CD14-positive monocyte (primary cell): Measurements from ENCODE around the gene LSG1. TPM values are rescaled to one million over a fixed set of nuclear protein-coding genes. Genes with fewer than 3 reads are reported as not detected.

ENCODE experiments used
- DNase-seq, 3 donors: peaks; one replicate each; pipeline ENCODE4 v3.0.0-alpha.2; 2011 to 2022
- H2AFZ ChIP-seq: 2 replicates; pipeline ENCODE4 v1.6.0; 2012; ENCODE audit warnings: mild to moderate bottlenecking, low read depth, low read length, inconsistent platforms; ENCODE audit not compliant: insufficient read depth, poor library complexity, severe bottlenecking
- H3K27ac ChIP-seq, 2 donors: 1 replicate in 1 of 2; 2 replicates in 1 of 2; pipeline ENCODE4 v1.5.1; 2012 to 2013; ENCODE audit warnings: low read length in 2 of 2, control low read depth in 1 of 2, inconsistent platforms in 1 of 2, low read depth in 1 of 2, mild to moderate bottlenecking in 1 of 2
- H3K27me3 ChIP-seq, 2 donors: one replicate each; pipeline versions ENCODE4 v1.6.0 to v1.6.1; 2011 to 2013; ENCODE audit warnings: low read length in 2 of 2; ENCODE audit not compliant: control insufficient read depth in 2 of 2, insufficient read depth in 2 of 2
- H3K36me3 ChIP-seq, 2 donors: replicated peaks in 1 of 2; 1 replicate in 1 of 2; 2 replicates in 1 of 2; pipeline versions ENCODE4 v1.5.1 to v1.6.1; 2012 to 2013; ENCODE audit warnings: low read length in 2 of 2, control low read depth in 1 of 2, inconsistent platforms in 1 of 2, mild to moderate bottlenecking in 1 of 2; ENCODE audit not compliant: insufficient read depth in 2 of 2, control insufficient read depth in 1 of 2
- H3K4me1 ChIP-seq, 2 donors: 1 replicate in 1 of 2; 2 replicates in 1 of 2; pipeline versions ENCODE4 v1.5.1 to v1.6.1; 2012 to 2013; ENCODE audit warnings: low read length in 2 of 2, control low read depth in 1 of 2, inconsistent platforms in 1 of 2, mild to moderate bottlenecking in 1 of 2, moderate library complexity in 1 of 2; ENCODE audit not compliant: insufficient read depth in 2 of 2, control insufficient read depth in 1 of 2
- H3K4me2 ChIP-seq: replicated peaks from 2 replicates; pipeline ENCODE3; 2012; ENCODE audit warnings: low read length, moderate library complexity, mild to moderate bottlenecking; ENCODE audit not compliant: poor library complexity, severe bottlenecking; ENCODE audit errors: extremely low read depth
- H3K4me3 ChIP-seq, 3 experiments: fragments of 200-600 bp in 1 of 3; sonication (generic) in 1 of 3; replicated peaks in 1 of 3; 1 replicate in 2 of 3; 2 replicates in 1 of 3; pipeline ENCODE4 v1.5.1; 2011 to 2013; ENCODE audit warnings: low read length in 3 of 3, mild to moderate bottlenecking in 3 of 3, control low read depth in 2 of 3, low read depth in 2 of 3, inconsistent platforms in 1 of 3, moderate library complexity in 1 of 3
- H3K79me2 ChIP-seq: 2 replicates; pipeline ENCODE4 v1.6.0; 2012; ENCODE audit warnings: mild to moderate bottlenecking, control low read depth, inconsistent platforms, low read length, moderate library complexity; ENCODE audit not compliant: insufficient read depth
- H3K9ac ChIP-seq: 2 replicates; pipeline ENCODE4 v1.6.0; 2017; ENCODE audit warnings: low read length, mild to moderate bottlenecking; ENCODE audit not compliant: insufficient read depth, poor library complexity, severe bottlenecking
- H3K9me3 ChIP-seq, 2 donors: replicated peaks in 1 of 2; 1 replicate in 1 of 2; 2 replicates in 1 of 2; pipeline versions ENCODE4 v1.5.1 to v1.6.1; 2012 to 2013; ENCODE audit warnings: low read length in 2 of 2, control low read depth in 1 of 2; ENCODE audit not compliant: control insufficient read depth in 1 of 2, insufficient read depth in 1 of 2
- H4K20me1 ChIP-seq: 2 replicates; pipeline ENCODE4 v1.6.0; 2012; ENCODE audit warnings: mild to moderate bottlenecking, low read length, control low read depth, moderate library complexity; ENCODE audit not compliant: insufficient read depth
- H3K27ac Mint-ChIP-seq, 7 donors: one replicate each; pipeline ENCODE4 v1.8.0; 2020; ENCODE audit warnings: mild to moderate bottlenecking in 7 of 7, mixed read lengths in 7 of 7, moderate library complexity in 6 of 7, inconsistent platforms in 2 of 7
- H3K27me3 Mint-ChIP-seq, 3 donors: one replicate each; pipeline ENCODE4 v1.8.0; 2021 to 2022; ENCODE audit warnings: low read depth in 3 of 3, mild to moderate bottlenecking in 3 of 3, mixed read lengths in 3 of 3, moderate library complexity in 3 of 3, inconsistent platforms in 1 of 3
- H3K36me3 Mint-ChIP-seq, 2 donors: one replicate each; pipeline ENCODE4 v1.8.0; 2020; ENCODE audit warnings: mixed read lengths in 2 of 2, inconsistent platforms in 1 of 2, mild to moderate bottlenecking in 1 of 2
- H3K4me1 Mint-ChIP-seq: one replicate; pipeline ENCODE4 v1.8.0; 2020; ENCODE audit warnings: mild to moderate bottlenecking, mixed read lengths
- H3K4me3 Mint-ChIP-seq, 2 donors: one replicate each; pipeline ENCODE4 v1.8.0; 2020; ENCODE audit warnings: mild to moderate bottlenecking in 2 of 2, mixed read lengths in 2 of 2, moderate library complexity in 1 of 2
- H3K9me3 Mint-ChIP-seq, 7 donors: one replicate each; pipeline ENCODE4 v1.8.0; 2020 to 2022; ENCODE audit warnings: mixed read lengths in 7 of 7, mild to moderate bottlenecking in 6 of 7, moderate library complexity in 6 of 7, inconsistent platforms in 2 of 7
- CTCF ChIP-seq: fragments of 200-600 bp; IDR thresholded peaks from one replicate; pipeline ENCODE4 v1.8.0; 2022; ENCODE audit warnings: antibody characterized with exemption, mild to moderate bottlenecking
- WGBS: methylation state at CpG from one replicate; pipeline ENCODE4 v1.1.5; 2013; ENCODE audit warnings: missing lambda C conversion rate; ENCODE audit not compliant: insufficient coverage; 5-methylcytosine and 5-hydroxymethylcytosine counted together
- intact Hi-C, 2 donors: fragments of 100-400 bp; cut with micrococcal nuclease; formaldehyde crosslinking; loops; one replicate each; pipeline versions ENCODE4 v1.15.0 to v1.15.1; 2023
- polyA plus RNA-seq, 3 donors: library from polyadenylated mRNA; depleted of rRNA in 1 of 3; unstranded in 2 of 3; stranded (reverse) in 1 of 3; fragments of 300-500 nt in 2 of 3; fragments of >200 nt in 1 of 3; fragmentation: Illumina TruSeq in 2 of 3; gene quantifications; 1 replicate in 2 of 3; 2 replicates in 1 of 3; pipeline ENCODE4 v1.2.3, GENCODE V29; 2012 to 2021

The LSG1 gene
- polyA plus RNA-seq, 3 donors = 6.7 to 30.9 (median 9.9) TPM

GRCh38 chr3:194702545-194702944 is 30.6 kb upstream of the LSG1 start:
- Histone ChIP-seq H4K20me1 (no peaks in the 10 kb centered on the region), H3K27me3 (no peaks in the 10 kb centered on the region), H3K4me1 (no peaks in the 10 kb centered on the region), H3K9me3 (peaks cover 0 to 13% of the 10 kb centered on the region in 2 donors), H2AFZ (no peak overlapping the region), H3K27ac (no peak overlapping the region), H3K79me2 (no peaks in the 10 kb centered on the region), H3K4me3 (no peak overlapping the region), H3K4me2 (no peak overlapping the region), H3K36me3 (no peaks in the 10 kb centered on the region), H3K9ac (no peak overlapping the region)
- no peaks in the 10 kb centered on the region for H3K36me3 Mint-ChIP-seq
- no peak for DNase-seq
- peaks cover 0 to 7% (median 3%) of the 10 kb centered on the region in 3 donors for H3K27me3 Mint-ChIP-seq
- no peak for TF ChIP-seq CTCF
- WGBS = 98% methylated on average over 8 of the region's 9 CpGs
- no peaks in the 10 kb centered on the region for H3K4me1 Mint-ChIP-seq
- H3K27ac Mint-ChIP-seq = no peak overlapping the region
- intact Hi-C loops = no loop called here
- no peak overlapping the region for H3K4me3 Mint-ChIP-seq
- peaks cover 6 to 24% (median 15%) of the 10 kb centered on the region in 7 donors for H3K9me3 Mint-ChIP-seq

- H3K27ac ChIP-seq = no peak overlapping the region
- DNase-seq = no peak
- Mint-ChIP-seq H3K4me1 (peaks cover 3% of the 10 kb centered on the region), H3K4me3 (no peak overlapping the region), H3K27me3 (peaks cover 2 to 7% (median 6%) of the 10 kb centered on the region in 3 donors), H3K9me3 (peaks cover 8 to 28% (median 17%) of the 10 kb centered on the region in 7 donors), H3K36me3 (no peaks in the 10 kb centered on the region), H3K27ac (no peak overlapping the region)
- H4K20me1 ChIP-seq = no peaks in the 10 kb centered on the region
- intact Hi-C loops = no loop called here
- no peak overlapping the region for H3K4me2 ChIP-seq
- H3K4me3 ChIP-seq = no peak overlapping the region
- TF ChIP-seq CTCF = no peak
- no peaks in the 10 kb centered on the region for H3K36me3 ChIP-seq
- H3K27me3 ChIP-seq = no peaks in the 10 kb centered on the region
- peaks cover 0 to 13% of the 10 kb centered on the region in 2 donors for H3K9me3 ChIP-seq
- H3K4me1 ChIP-seq = no peaks in the 10 kb centered on the region
- H3K9ac ChIP-seq = no peak overlapping the region
- whole genome bisulfite sequencing = 100% methylated on average over 1 of the region's 6 CpGs
- no peak overlapping the region for H2AFZ ChIP-seq
- H3K79me2 ChIP-seq = no peaks in the 10 kb centered on the region
These were observed 24.7 kb upstream of the LSG1 start for GRCh38 chr3:194696702-194697101.
